Measurements from ENCODE around the gene TRPM8.

DNA sequence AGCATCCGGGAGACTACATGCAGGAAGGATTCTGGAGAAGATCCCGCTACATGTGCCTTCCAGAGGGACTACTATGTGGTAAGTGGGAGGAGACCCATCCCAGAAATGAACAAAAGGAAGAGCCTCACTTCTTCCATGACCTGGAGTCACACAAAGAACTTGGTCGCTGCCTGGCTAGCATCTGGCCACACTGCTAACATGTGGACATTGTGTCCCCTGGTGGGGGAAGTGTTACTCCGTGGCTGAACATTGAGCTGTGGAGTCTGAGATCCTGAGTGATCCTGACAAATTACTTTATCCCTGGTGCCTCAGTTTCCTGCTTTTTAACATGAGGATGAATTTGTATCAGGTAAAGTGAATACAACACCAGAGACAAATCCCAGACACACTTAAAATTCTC lies 141.7 kb downstream of the TRPM8 start:
- TF ChIP-seq POLR2A (IDR thresholded peaks at IDR 0.05): no peak
- TF ChIP-seq, protein P1, sequence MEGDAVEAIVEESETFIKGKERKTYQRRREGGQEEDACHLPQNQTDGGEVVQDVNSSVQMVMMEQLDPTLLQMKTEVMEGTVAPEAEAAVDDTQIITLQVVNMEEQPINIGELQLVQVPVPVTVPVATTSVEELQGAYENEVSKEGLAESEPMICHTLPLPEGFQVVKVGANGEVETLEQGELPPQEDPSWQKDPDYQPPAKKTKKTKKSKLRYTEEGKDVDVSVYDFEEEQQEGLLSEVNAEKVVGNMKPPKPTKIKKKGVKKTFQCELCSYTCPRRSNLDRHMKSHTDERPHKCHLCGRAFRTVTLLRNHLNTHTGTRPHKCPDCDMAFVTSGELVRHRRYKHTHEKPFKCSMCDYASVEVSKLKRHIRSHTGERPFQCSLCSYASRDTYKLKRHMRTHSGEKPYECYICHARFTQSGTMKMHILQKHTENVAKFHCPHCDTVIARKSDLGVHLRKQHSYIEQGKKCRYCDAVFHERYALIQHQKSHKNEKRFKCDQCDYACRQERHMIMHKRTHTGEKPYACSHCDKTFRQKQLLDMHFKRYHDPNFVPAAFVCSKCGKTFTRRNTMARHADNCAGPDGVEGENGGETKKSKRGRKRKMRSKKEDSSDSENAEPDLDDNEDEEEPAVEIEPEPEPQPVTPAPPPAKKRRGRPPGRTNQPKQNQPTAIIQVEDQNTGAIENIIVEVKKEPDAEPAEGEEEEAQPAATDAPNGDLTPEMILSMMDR (IDR thresholded peaks at IDR 0.05): peak in 1 of 4 donors; percentile 10

Data from right lobe of liver (tissue), 4 donors.